Cardiac fibroblast (primary cell): ENCODE measurements around the gene EPC1.
A peak's percentile ranks its signal among the peaks of the same experiment; 100 is the strongest.

Experiments used
- DNase-seq, 2 donors: peaks; one replicate each; pipeline versions ENCODE4 v3.0.0 to v3.0.0-alpha.2; 2010; ENCODE audit warnings: low read depth in 2 of 2
- H3K4me3 ChIP-seq, 2 donors: replicated peaks in 1 of 2; 1 replicate in 1 of 2; 2 replicates in 1 of 2; pipeline ENCODE4 v1.5.1; 2011; ENCODE audit warnings: low read depth in 2 of 2, low read length in 2 of 2, mild to moderate bottlenecking in 2 of 2, moderate library complexity in 1 of 2
- CTCF ChIP-seq: IDR thresholded peaks from one replicate; pipeline ENCODE4 v1.5.1; 2011; ENCODE audit warnings: low read depth, mild to moderate bottlenecking, low read length, inconsistent platforms

EPC1 gene

GRCh38 chr10:32298075-32298812, 48.7 kb downstream of the EPC1 start:
- no peak overlapping the region for H3K4me3 ChIP-seq
- no peak for TF ChIP-seq CTCF
- DNase-seq = peak; percentile 38 to 82

- no peak overlapping the region for H3K4me3 ChIP-seq
- no peak for TF ChIP-seq CTCF
- DNase-seq = no peak
Measured at GRCh38 chr10:32295027-32295426, 51.9 kb downstream of the EPC1 start.

DNA sequence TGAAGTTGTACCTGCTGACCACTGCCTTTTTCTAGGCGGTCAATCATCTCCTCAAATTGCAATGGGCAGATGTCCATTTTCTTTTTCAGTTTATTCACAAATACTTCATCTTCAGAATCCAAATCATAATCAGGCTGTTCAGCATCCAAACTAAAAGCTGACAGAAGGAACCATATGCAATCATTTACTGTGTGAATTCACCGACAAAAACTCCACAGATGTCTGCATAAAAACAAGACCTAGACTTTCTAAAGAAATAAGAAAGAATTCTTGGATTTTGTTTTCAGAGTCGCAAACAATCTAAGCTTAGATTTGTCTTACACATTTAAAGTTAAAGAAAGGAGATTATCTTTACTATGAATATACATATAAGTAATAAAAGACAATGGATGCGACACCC, 53.4 kb downstream of the EPC1 start:
- TF ChIP-seq CTCF = no peak
- H3K4me3 ChIP-seq = no peak overlapping the region
- no peak for DNase-seq

DNA sequence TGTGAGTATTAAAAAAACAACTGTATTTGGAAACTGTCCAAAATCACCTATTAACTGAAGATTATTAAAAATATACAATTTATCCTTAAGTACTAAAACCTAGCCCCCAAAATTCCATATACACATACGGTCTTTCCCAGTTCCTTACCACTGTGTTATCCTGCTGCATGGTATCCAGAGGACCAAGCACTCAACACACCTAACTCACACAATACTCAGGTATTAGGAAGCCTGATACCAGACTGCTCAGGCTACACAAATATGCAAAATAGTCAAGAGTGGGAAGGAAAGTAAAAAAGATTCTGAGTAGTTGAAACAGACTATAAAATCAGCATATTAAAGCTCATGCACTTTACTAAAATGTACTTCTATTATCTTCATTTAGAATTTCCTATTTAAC, 67.2 kb downstream of the EPC1 start:
- no peak for TF ChIP-seq CTCF
- no peak for DNase-seq
- H3K4me3 ChIP-seq = no peak overlapping the region

DNA sequence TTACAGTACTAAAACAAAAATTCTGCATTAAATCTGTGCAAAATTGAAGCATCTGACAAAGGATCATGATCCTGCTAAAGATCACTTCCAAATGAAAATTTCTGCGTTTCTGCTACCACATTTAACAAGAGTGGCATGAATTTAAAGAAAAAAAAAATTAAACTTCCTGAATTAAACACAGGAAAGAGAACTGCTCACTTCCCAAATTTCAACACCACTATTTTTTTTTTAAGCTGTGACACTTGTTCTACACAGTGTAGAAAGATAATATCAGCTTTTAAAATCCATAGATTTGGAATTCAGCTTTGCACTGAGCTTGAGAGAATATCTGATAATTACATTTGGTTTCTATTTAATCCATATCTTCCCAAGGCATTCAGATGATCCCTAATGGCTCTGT, 73.6 kb downstream of the EPC1 start:
- no peak for TF ChIP-seq CTCF
- DNase-seq = no peak
- no peak overlapping the region for H3K4me3 ChIP-seq

GRCh38 chr10:32271617-32272016, 75.3 kb downstream of the EPC1 start:
- DNase-seq = peak; percentile 20 to 57
- no peak overlapping the region for H3K4me3 ChIP-seq
- no peak for TF ChIP-seq CTCF
